ENCODE results near the gene RAI1.

The RAI1 gene

DNA sequence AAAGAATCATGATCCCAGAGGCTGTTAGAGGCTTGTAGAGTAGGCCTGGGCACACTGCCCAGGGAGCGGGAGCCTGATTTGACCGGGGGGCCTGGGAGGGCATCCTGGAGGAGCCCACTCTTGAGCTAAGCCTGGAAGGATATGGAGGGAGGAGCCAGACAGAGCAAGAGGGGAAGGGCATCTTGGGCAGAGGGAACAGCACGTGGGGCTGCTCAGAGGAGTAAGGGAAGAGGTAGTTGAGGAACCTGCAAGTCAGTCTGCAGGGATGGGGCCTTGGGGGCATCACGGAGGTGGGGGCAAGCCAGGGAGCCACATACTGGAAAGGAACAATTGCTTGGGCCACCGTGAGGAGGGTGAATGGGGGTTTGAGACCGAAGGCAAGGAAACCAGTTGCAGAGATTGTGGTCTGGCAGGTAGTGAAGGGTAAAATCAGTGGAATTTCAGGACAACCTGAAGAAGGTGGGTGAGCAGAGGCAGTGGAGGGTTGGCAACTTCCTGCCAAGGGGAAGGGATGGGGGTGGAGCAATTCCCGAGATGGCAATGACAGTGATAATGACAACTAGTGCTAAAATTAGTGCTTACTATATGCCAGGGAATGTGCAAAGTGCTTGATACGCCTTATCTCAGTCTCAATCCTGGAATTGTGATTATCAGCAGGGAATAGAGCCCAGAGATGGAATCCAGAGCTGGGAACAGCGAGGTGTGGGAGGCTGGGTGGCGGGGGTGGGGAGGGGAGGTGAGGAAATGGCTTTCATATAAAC lies 9.7 kb upstream of the RAI1 start:
- ATAC-seq = no peak
- no peak for TF ChIP-seq ISL1 (CRISPR knock-in tag; IDR thresholded peaks at IDR 0.05)
- no peak for TF ChIP-seq GLIS3 (CRISPR knock-in tag; IDR thresholded peaks at IDR 0.05)
- no peak for TF ChIP-seq TCF4 (CRISPR knock-in tag; IDR thresholded peaks at IDR 0.05; ENCODE audit: borderline replicate concordance)
- TF ChIP-seq, protein P1, sequence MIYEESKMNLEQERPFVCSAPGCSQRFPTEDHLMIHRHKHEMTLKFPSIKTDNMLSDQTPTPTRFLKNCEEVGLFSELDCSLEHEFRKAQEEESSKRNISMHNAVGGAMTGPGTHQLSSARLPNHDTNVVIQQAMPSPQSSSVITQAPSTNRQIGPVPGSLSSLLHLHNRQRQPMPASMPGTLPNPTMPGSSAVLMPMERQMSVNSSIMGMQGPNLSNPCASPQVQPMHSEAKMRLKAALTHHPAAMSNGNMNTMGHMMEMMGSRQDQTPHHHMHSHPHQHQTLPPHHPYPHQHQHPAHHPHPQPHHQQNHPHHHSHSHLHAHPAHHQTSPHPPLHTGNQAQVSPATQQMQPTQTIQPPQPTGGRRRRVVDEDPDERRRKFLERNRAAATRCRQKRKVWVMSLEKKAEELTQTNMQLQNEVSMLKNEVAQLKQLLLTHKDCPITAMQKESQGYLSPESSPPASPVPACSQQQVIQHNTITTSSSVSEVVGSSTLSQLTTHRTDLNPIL (CRISPR knock-in tag; IDR thresholded peaks at IDR 0.05; ENCODE audit: low read depth) = no peak
- TF ChIP-seq ARNTL (CRISPR knock-in tag; IDR thresholded peaks at IDR 0.05; ENCODE audit: borderline replicate concordance, low read depth) = no peak
- TF ChIP-seq ESRRG (CRISPR knock-in tag; IDR thresholded peaks at IDR 0.05) = no peak
- no peak for TF ChIP-seq OSR1 (CRISPR knock-in tag; IDR thresholded peaks at IDR 0.05)
- no peak for TF ChIP-seq RARB (CRISPR knock-in tag; IDR thresholded peaks at IDR 0.05)
- TF ChIP-seq, protein P2, sequence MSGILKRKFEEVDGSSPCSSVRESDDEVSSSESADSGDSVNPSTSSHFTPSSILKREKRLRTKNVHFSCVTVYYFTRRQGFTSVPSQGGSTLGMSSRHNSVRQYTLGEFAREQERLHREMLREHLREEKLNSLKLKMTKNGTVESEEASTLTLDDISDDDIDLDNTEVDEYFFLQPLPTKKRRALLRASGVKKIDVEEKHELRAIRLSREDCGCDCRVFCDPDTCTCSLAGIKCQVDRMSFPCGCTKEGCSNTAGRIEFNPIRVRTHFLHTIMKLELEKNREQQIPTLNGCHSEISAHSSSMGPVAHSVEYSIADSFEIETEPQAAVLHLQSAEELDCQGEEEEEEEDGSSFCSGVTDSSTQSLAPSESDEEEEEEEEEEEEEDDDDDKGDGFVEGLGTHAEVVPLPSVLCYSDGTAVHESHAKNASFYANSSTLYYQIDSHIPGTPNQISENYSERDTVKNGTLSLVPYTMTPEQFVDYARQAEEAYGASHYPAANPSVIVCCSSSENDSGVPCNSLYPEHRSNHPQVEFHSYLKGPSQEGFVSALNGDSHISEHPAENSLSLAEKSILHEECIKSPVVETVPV (CRISPR knock-in tag; IDR thresholded peaks at IDR 0.05) = no peak
- no peak for TF ChIP-seq TOX (CRISPR knock-in tag; IDR thresholded peaks at IDR 0.05; ENCODE audit: borderline replicate concordance)
- TF ChIP-seq PPARA (CRISPR knock-in tag; IDR thresholded peaks at IDR 0.05; ENCODE audit: borderline replicate concordance) = no peak
- TF ChIP-seq, protein P3, sequence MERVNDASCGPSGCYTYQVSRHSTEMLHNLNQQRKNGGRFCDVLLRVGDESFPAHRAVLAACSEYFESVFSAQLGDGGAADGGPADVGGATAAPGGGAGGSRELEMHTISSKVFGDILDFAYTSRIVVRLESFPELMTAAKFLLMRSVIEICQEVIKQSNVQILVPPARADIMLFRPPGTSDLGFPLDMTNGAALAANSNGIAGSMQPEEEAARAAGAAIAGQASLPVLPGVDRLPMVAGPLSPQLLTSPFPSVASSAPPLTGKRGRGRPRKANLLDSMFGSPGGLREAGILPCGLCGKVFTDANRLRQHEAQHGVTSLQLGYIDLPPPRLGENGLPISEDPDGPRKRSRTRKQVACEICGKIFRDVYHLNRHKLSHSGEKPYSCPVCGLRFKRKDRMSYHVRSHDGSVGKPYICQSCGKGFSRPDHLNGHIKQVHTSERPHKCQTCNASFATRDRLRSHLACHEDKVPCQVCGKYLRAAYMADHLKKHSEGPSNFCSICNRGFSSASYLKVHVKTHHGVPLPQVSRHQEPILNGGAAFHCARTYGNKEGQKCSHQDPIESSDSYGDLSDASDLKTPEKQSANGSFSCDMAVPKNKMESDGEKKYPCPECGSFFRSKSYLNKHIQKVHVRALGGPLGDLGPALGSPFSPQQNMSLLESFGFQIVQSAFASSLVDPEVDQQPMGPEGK (CRISPR knock-in tag; IDR thresholded peaks at IDR 0.05; ENCODE audit: borderline replicate concordance) = no peak
- no peak for TF ChIP-seq ZNF70 (CRISPR knock-in tag; IDR thresholded peaks at IDR 0.05)
- TF ChIP-seq ZFP30 (CRISPR knock-in tag; IDR thresholded peaks at IDR 0.05) = no peak
- no peak for TF ChIP-seq TSHZ2 (CRISPR knock-in tag; IDR thresholded peaks at IDR 0.05)
- no peak for TF ChIP-seq CSDC2 (CRISPR knock-in tag; IDR thresholded peaks at IDR 0.05)
- TF ChIP-seq SNAI2 (CRISPR knock-in tag; IDR thresholded peaks at IDR 0.05) = no peak

DNA sequence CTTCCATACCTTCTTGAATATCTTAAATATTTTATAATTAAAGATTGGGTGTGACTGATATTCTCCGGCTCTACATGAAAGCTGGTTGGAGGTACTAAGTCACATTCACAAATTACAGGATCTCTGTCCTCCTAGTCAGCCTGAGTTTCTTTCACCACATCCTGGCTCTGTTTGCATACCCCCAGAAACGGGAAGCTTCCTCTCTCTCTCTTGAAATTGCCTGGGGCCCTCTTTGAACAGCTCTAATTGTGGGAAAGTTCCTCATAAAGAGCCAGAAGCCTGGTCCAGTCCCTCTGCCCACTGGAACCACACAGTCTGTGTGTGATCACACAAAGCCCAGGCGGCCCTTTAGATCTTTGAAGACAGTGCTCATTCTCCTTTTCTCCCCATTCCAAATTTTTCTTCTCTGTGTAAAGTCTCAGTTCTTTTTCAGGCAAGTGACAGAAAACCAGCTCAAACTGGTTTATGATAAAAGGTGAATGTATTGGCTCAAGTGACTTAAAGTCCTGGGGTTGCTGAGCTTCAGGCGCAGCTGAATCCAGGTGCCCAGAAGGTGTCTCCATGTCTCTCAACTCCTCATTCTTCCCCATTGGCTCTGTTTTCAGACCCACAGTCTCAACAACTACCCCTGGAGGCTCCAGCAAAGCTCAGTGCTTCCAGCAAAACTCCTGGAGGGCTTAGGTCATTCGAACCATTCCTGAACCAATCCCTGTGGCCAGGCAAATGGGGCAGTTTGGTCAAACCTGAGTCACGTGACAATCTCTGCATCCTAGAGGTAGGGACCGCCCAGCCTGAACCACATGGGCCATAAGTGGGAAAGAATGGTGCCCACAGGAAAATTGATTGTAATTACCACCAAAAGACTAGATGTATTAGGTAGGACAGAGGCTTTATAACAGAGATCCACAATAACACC lies 8.5 kb upstream of the RAI1 start:
- no peak for ATAC-seq

GRCh38 chr17:17675416-17675815 lies 5.8 kb upstream of the RAI1 start:
- TF ChIP-seq OSR1 (CRISPR knock-in tag; IDR thresholded peaks at IDR 0.05) (no peak), ISL1 (CRISPR knock-in tag; IDR thresholded peaks at IDR 0.05) (no peak), TOX (CRISPR knock-in tag; IDR thresholded peaks at IDR 0.05; ENCODE audit: borderline replicate concordance) (no peak), SNAI2 (CRISPR knock-in tag; IDR thresholded peaks at IDR 0.05) (no peak), TCF4 (CRISPR knock-in tag; IDR thresholded peaks at IDR 0.05; ENCODE audit: borderline replicate concordance) (no peak), ZNF8 (CRISPR knock-in tag; IDR thresholded peaks at IDR 0.05) (no peak)
- TF ChIP-seq, protein P2 (CRISPR knock-in tag; IDR thresholded peaks at IDR 0.05) = no peak

More for the DNA sequence above, 8.5 kb upstream of the RAI1 start:
- no peak for TF ChIP-seq GLIS3 (CRISPR knock-in tag; IDR thresholded peaks at IDR 0.05)
- TF ChIP-seq, protein P3 (CRISPR knock-in tag; IDR thresholded peaks at IDR 0.05; ENCODE audit: borderline replicate concordance) = no peak

More at GRCh38 chr17:17675416-17675815, 5.8 kb upstream of the RAI1 start:
- no peak for ATAC-seq

Data from SK-N-SH treated with all-trans-retinoic acid at 6 μM for 48 hours (cell line).